ENCODE data around the gene FAM53A.
A peak's percentile ranks its signal among the peaks of the same experiment; 100 is the strongest.
"Not testable (repeated sequence)": the region's sequence is repeated elsewhere in the genome, so short reads cannot be mapped to it uniquely, and the experiment has no call there.

FAM53A gene

GRCh38 chr4:1716065-1716945, 32.2 kb upstream of the FAM53A start:
- no peak for DNase-seq

- no peak for DNase-seq
These were observed 31.1 kb upstream of the FAM53A start for GRCh38 chr4:1715002-1715758.

GRCh38 chr4:1714303-1715001, 30.3 kb upstream of the FAM53A start:
- DNase-seq: no peak

- no peak for DNase-seq
These were observed 29.1 kb upstream of the FAM53A start for GRCh38 chr4:1713003-1713851.

- peak; percentile 99 for DNase-seq
These were observed 28.3 kb upstream of the FAM53A start, which contains the start of gene SLBP for GRCh38 chr4:1712216-1713002. Gene SLBP (minus strand): TSS chr4:1712319. CDS start chr4:1712188, 131 bp downstream.

- peak; percentile 55 for DNase-seq
These were observed 27.6 kb upstream of the FAM53A start for GRCh38 chr4:1711571-1712215.

- no peak for DNase-seq
These were observed 27.0 kb upstream of the FAM53A start for GRCh38 chr4:1711055-1711570.

- DNase-seq: no peak
These were observed 24.5 kb upstream of the FAM53A start for GRCh38 chr4:1708581-1708980.

- no peak for DNase-seq
These were observed 22.2 kb upstream of the FAM53A start for GRCh38 chr4:1706358-1706757.

GRCh38 chr4:1705732-1706131, 21.6 kb upstream of the FAM53A start:
- DNase-seq: no peak

GRCh38 chr4:1703867-1704266, 19.8 kb upstream of the FAM53A start:
- DNase-seq: no peak

- not testable (repeated sequence) for DNase-seq
These were observed 17.6 kb upstream of the FAM53A start for GRCh38 chr4:1701671-1702070.

- DNase-seq: no peak
These were observed 11.8 kb upstream of the FAM53A start for GRCh38 chr4:1695913-1696312.

GRCh38 chr4:1693131-1693896, 9.2 kb upstream of the FAM53A start:
- peak; percentile 81 for DNase-seq

- no peak for DNase-seq
These were observed 7.7 kb upstream of the FAM53A start for GRCh38 chr4:1691737-1692373.

GRCh38 chr4:1690698-1691097, 6.6 kb upstream of the FAM53A start:
- no peak for DNase-seq

GRCh38 chr4:1686440-1687036, 2.4 kb upstream of the FAM53A start:
- no peak for DNase-seq

- no peak for DNase-seq
These were observed 1.4 kb upstream of the FAM53A start for GRCh38 chr4:1685235-1686150.

Data from activated CD4-positive, alpha-beta T cell treated with anti-CD3 and anti-CD28 coated beads, Interleukin-2, Interleukin-6, amounts not matched to agents 100 ng/mL and 50 ng/mL, durations not matched to agents 16 hours and 8 hours (primary cell).